ENCODE data around the gene CAMK1D.

DNA sequence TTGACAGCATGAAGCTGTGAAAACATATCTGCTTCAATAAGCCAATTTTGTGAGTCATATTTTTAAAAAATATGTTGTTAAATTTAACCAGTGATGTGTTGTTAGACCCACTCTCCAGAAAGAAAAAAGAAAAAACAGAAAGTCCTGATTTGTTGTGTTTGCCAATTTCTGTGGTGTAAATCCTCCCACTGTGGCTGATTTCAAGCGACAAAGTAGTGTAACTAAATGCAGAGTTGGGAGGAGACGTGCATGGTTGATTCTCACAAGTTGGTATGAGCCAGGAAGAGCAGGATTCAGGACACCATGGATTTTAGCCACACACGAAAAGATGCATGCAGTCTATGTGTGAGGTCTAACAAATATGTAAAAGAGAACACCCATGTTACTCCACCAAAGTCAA lies 513.1 kb downstream of the CAMK1D start:
- TF ChIP-seq, protein P1, sequence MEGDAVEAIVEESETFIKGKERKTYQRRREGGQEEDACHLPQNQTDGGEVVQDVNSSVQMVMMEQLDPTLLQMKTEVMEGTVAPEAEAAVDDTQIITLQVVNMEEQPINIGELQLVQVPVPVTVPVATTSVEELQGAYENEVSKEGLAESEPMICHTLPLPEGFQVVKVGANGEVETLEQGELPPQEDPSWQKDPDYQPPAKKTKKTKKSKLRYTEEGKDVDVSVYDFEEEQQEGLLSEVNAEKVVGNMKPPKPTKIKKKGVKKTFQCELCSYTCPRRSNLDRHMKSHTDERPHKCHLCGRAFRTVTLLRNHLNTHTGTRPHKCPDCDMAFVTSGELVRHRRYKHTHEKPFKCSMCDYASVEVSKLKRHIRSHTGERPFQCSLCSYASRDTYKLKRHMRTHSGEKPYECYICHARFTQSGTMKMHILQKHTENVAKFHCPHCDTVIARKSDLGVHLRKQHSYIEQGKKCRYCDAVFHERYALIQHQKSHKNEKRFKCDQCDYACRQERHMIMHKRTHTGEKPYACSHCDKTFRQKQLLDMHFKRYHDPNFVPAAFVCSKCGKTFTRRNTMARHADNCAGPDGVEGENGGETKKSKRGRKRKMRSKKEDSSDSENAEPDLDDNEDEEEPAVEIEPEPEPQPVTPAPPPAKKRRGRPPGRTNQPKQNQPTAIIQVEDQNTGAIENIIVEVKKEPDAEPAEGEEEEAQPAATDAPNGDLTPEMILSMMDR (IDR thresholded peaks at IDR 0.05) = no peak
- no peak for TF ChIP-seq FOXK1 (CRISPR knock-in tag; IDR thresholded peaks at IDR 0.05)

Measured in WTC11 (cell line).